Liver (tissue), 9 donors: ENCODE data around the gene S100A1. TPM values are rescaled to one million over a fixed set of nuclear protein-coding genes. Genes with fewer than 3 reads are reported as not detected.

Source experiments
- DNase-seq: peaks from one replicate; pipeline ENCODE4 v3.0.0-alpha.2; 2017; ENCODE audit warnings: low spot score
- H3K27ac ChIP-seq, 2 donors: one replicate each; pipeline ENCODE4 v1.7.0; 2013; ENCODE audit warnings: inconsistent platforms in 2 of 2, low read length in 2 of 2, control low read depth in 1 of 2, low read depth in 1 of 2, mild to moderate bottlenecking in 1 of 2
- H3K27me3 ChIP-seq, 4 donors: one replicate each; pipeline versions ENCODE4 v1.6.1 to v1.7.0; 2013; ENCODE audit warnings: low read length in 3 of 4, inconsistent platforms in 1 of 4, mild to moderate bottlenecking in 1 of 4, moderate library complexity in 1 of 4; ENCODE audit not compliant: control insufficient read depth in 4 of 4, insufficient read depth in 4 of 4
- H3K36me3 ChIP-seq, 4 donors: one replicate each; pipeline versions ENCODE4 v1.6.1 to v1.7.0; 2013; ENCODE audit warnings: low read length in 3 of 4, mild to moderate bottlenecking in 3 of 4, low read depth in 1 of 4, moderate library complexity in 1 of 4; ENCODE audit not compliant: control insufficient read depth in 4 of 4, insufficient read depth in 3 of 4
- H3K4me1 ChIP-seq, 4 donors: one replicate each; pipeline versions ENCODE4 v1.6.1 to v1.7.0; 2013; ENCODE audit warnings: low read length in 3 of 4, mild to moderate bottlenecking in 3 of 4, moderate library complexity in 1 of 4; ENCODE audit not compliant: control insufficient read depth in 4 of 4, insufficient read depth in 4 of 4
- H3K4me3 ChIP-seq, 3 donors: one replicate each; pipeline versions ENCODE4 v1.6.1 to v1.7.0; 2013; ENCODE audit warnings: low read length in 3 of 3, control low read depth in 1 of 3, low read depth in 1 of 3, mild to moderate bottlenecking in 1 of 3
- H3K9ac ChIP-seq, 2 donors: one replicate each; pipeline ENCODE4 v1.7.0; 2013; ENCODE audit warnings: low read length in 2 of 2, mild to moderate bottlenecking in 2 of 2, moderate library complexity in 2 of 2, control low read depth in 1 of 2, low read depth in 1 of 2
- H3K9me3 ChIP-seq, 4 donors: one replicate each; pipeline versions ENCODE4 v1.6.1 to v1.7.0; 2013; ENCODE audit warnings: low read length in 3 of 4; ENCODE audit not compliant: control insufficient read depth in 4 of 4
- ATF3 ChIP-seq: IDR thresholded peaks from 2 replicates; pipeline ENCODE4 v1.6.1; 2016; ENCODE audit warnings: antibody characterized with exemption
- CTCF ChIP-seq: fragments of 150-350 bp; IDR thresholded peaks from 2 replicates; pipeline ENCODE4 v1.5.1; 2017; ENCODE audit warnings: improper control_type of control experiment, low read depth, low read length; ENCODE audit not compliant: missing input control
- FOXA1 ChIP-seq: IDR thresholded peaks from 2 replicates; pipeline ENCODE4 v1.6.1; 2016; ENCODE audit warnings: antibody characterized with exemption
- FOXA2 ChIP-seq: IDR thresholded peaks from 2 replicates; pipeline ENCODE4 v1.6.1; 2016; ENCODE audit warnings: antibody characterized with exemption
- GABPA ChIP-seq, 2 donors: IDR thresholded peaks in 1 of 2; conservative IDR thresholded peaks in 1 of 2; 2 replicates each; pipeline ENCODE4 v1.6.1; 2016; ENCODE audit warnings: antibody characterized with exemption in 2 of 2, mild to moderate bottlenecking in 1 of 2, moderate library complexity in 1 of 2
- HNF4A ChIP-seq, 2 donors: conservative IDR thresholded peaks; 2 replicates each; pipeline ENCODE4 v1.6.1; 2016; ENCODE audit warnings: antibody characterized with exemption in 2 of 2, mild to moderate bottlenecking in 2 of 2
- HNF4G ChIP-seq: IDR thresholded peaks from 2 replicates; pipeline ENCODE4 v1.6.1; 2016; ENCODE audit warnings: antibody characterized with exemption
- JUND ChIP-seq, 2 donors: IDR thresholded peaks; 2 replicates each; pipeline ENCODE4 v1.6.1; 2016; ENCODE audit warnings: antibody characterized with exemption in 2 of 2
- MAX ChIP-seq: IDR thresholded peaks from 2 replicates; pipeline ENCODE4 v1.6.1; 2016; ENCODE audit warnings: antibody characterized with exemption
- NR2F2 ChIP-seq: IDR thresholded peaks from 2 replicates; pipeline ENCODE4 v1.6.1; 2016; ENCODE audit warnings: antibody characterized with exemption
- RAD21 ChIP-seq, 2 donors: IDR thresholded peaks; 2 replicates each; pipeline ENCODE4 v1.6.1; 2016; ENCODE audit warnings: antibody characterized with exemption in 2 of 2, mild to moderate bottlenecking in 2 of 2
- REST ChIP-seq: IDR thresholded peaks from 2 replicates; pipeline ENCODE4 v1.6.1; 2016; ENCODE audit warnings: antibody characterized with exemption, mild to moderate bottlenecking
- SP1 ChIP-seq: IDR thresholded peaks from 2 replicates; pipeline ENCODE4 v1.6.1; 2018; ENCODE audit warnings: antibody characterized with exemption, mild to moderate bottlenecking
- WGBS: extraction: QIAGEN DNeasy Blood & Tissue Kit; methylation state at CpG from one replicate; pipeline ENCODE4 v1.1.7; 2013; 5-methylcytosine and 5-hydroxymethylcytosine counted together
- polyA plus RNA-seq, 2 donors: library from polyadenylated mRNA; stranded (reverse) in 1 of 2; unstranded in 1 of 2; fragments of 200-250 nt in 1 of 2; fragments of >200 nt in 1 of 2; fragmentation: Nextera tagmentation in 1 of 2; extraction: Ambion mirVana in 1 of 2; gene quantifications; one replicate each; pipeline versions ENCODE4 v1.2.1 to v1.2.3, GENCODE V29; 2013 to 2015
- total RNA-seq, 2 donors: library from RNA; depleted of rRNA; stranded (reverse); fragments of >200 nt; gene quantifications; one replicate each; pipeline ENCODE4 v1.2.3, GENCODE V29; 2014
- donor health status: healthy.
- donor health status: healthy.
- donor health status: healthy.
- donor health status: healthy.
- donor health status: healthy.

The S100A1 gene
- total and polyA plus RNA-seq, 4 donors, result 0.21 to 0.33 (median 0.29) TPM

- WGBS, result 63% methylated on average over 3 of the region's 3 CpGs
- H3K27ac ChIP-seq, result peak overlapping the region; percentile 59 to 79
Observed at GRCh38 chr1:153626477-153626903, 1.7 kb upstream of the S100A1 start.

More at GRCh38 chr1:153626477-153626903, 1.7 kb upstream of the S100A1 start:
- peak overlapping the region; percentile 50 to 91 for H3K9ac ChIP-seq
- H3K36me3 ChIP-seq, result no peaks in the 10 kb centered on the region
- no peak for TF ChIP-seq RAD21 (IDR thresholded peaks at IDR 0.05)
- no peak for TF ChIP-seq NR2F2
- no peak for TF ChIP-seq GABPA (IDR thresholded peaks at IDR 0.05 in 1 of 2, conservative IDR thresholded peaks at IDR 0.05 in 1 of 2)
- TF ChIP-seq SP1, result no peak
- TF ChIP-seq REST, result no peak
- no peak for TF ChIP-seq CTCF
- TF ChIP-seq HNF4A (conservative IDR thresholded peaks at IDR 0.05), result no peak
- TF ChIP-seq HNF4G, result no peak
- no peak for TF ChIP-seq JUND (IDR thresholded peaks at IDR 0.05)
- TF ChIP-seq MAX, result no peak
- no peak for TF ChIP-seq FOXA1
- TF ChIP-seq ATF3, result no peak
- TF ChIP-seq FOXA2, result no peak
- no peak for DNase-seq
- peaks cover 4 to 25% (median 15%) of the 10 kb centered on the region in 4 donors for H3K4me1 ChIP-seq
- no peaks in the 10 kb centered on the region for H3K27me3 ChIP-seq
- no peaks in the 10 kb centered on the region for H3K9me3 ChIP-seq
- peak overlapping the region in 2 of 3 donors; percentile 26 to 43 for H3K4me3 ChIP-seq
